GM10266 (cell line): ENCODE measurements around the gene PAOX.
A peak's percentile ranks its signal among the peaks of the same experiment; 100 is the strongest.

Source experiments
- DNase-seq: peaks from one replicate; pipeline ENCODE4 v3.0.0; 2012; ENCODE audit errors: extremely low spot score
- CTCF ChIP-seq: IDR thresholded peaks from 2 replicates; pipeline ENCODE4 v1.5.1; 2012; ENCODE audit warnings: mild to moderate bottlenecking, low read depth; ENCODE audit not compliant: control insufficient read depth, insufficient read depth; ENCODE audit errors: missing control alignments

PAOX gene

DNA sequence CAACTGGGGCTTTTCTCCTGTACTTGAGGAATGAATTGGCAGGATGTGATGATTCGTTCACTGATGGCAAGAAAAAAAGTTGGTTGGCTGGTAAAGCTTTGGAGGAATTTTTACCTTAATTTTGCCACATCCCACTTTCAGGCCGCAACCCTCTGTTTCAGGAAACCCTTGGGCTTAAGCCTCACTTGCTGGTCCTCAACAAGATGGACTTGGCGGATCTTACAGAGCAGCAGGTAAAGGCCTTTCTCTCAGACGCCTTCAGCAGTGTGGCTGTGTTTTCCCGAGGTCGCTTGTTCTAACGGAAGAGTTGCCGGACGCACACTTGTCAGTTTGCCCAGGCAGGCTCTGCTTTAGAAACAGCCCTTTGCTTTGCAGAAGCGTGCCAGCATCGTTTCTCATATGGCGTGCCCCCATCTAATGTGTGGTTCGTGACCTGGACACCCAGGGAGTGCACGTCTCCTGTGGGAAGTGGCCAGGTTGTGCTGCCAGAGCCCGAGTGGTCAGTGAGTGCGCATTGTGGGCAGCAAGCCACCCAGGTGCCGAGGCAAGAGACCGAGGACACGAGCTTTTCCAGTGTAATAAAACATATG lies 17.1 kb downstream of the PAOX start:
- no peak for DNase-seq

GRCh38 chr10:133397938-133398337 lies 18.9 kb downstream of the PAOX start:
- no peak for TF ChIP-seq CTCF
- no peak for DNase-seq

More for the DNA sequence above, 17.1 kb downstream of the PAOX start:
- TF ChIP-seq CTCF, result no peak

DNA sequence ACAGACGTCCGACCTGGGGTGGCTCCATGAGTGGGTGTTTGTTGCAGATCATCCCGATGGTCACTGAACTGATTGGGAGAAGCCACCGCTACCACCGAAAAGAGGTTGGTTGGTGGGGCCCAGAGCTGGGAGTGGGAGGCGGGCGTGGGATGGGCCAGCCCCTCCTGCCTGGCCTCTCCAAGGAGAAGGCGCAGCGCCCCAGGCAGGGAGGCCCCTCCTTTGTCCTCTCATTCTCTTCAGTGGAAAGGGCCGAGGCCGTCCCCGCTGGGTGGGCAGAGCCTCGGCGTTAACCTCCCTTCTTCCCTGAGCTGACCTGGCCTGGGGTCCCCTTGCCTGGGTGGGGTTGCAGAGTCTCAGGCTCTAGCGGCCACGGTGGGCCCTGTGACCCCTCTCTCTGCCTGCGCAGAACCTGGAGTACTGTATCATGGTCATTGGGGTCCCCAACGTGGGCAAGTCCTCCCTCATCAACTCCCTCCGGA lies 20.1 kb downstream of the PAOX start:
- no peak for TF ChIP-seq CTCF
- DNase-seq, result no peak

DNA sequence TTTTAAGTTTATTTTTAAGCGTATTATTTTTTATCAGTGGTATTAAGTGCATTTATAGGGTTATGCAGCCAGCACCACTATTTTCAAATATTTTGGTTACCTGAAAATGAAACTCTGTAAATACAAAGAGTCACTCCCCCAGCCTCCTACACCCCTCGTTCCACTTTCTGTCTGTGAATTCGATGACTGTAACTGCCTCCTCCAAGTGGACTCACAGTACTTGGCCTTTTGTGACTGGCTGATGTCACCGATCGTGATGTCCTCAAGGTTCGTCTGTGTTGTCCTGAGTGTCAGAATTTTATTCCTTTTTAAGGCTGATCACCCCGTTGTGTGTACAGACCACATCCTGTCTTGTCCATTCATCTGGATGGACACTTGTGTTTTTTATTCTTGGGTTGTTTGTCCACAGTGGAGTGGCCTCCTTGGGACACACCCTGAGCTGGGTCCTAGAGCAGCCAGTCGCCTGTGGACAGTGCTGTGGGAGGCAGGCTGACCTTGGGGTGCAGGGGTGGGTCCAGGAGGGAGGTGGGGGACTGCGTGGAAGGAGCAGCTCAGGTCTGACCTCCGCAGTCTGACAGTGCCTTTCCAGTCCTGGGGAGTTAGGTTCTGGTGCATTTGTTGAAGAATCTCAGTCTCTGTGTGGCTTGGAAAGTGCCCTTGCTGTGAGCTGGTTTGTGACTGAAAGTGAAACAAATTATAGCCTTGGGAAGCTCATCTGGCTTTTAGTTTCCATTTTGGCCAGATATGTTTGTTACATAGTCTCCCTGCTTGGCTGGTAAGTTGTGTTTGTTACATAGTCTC lies 21.8 kb downstream of the PAOX start:
- no peak for TF ChIP-seq CTCF
- peak; percentile 59 for DNase-seq

GRCh38 chr10:133401500-133401899 lies 22.4 kb downstream of the PAOX start:
- no peak for DNase-seq
- no peak for TF ChIP-seq CTCF

GRCh38 chr10:133401981-133402725 lies 23.1 kb downstream of the PAOX start:
- no peak for DNase-seq
- TF ChIP-seq CTCF, result no peak
